NCI-H1694 treated with DMSO at 0.1 percent for 48 hours (cell line): Measurements from ENCODE around the gene POLR2E.

ENCODE experiments used
- DNase-seq: peaks from one replicate; lab custom pipeline; 2025; lab: John Stamatoyannopoulos, UW

The POLR2E gene

DNA sequence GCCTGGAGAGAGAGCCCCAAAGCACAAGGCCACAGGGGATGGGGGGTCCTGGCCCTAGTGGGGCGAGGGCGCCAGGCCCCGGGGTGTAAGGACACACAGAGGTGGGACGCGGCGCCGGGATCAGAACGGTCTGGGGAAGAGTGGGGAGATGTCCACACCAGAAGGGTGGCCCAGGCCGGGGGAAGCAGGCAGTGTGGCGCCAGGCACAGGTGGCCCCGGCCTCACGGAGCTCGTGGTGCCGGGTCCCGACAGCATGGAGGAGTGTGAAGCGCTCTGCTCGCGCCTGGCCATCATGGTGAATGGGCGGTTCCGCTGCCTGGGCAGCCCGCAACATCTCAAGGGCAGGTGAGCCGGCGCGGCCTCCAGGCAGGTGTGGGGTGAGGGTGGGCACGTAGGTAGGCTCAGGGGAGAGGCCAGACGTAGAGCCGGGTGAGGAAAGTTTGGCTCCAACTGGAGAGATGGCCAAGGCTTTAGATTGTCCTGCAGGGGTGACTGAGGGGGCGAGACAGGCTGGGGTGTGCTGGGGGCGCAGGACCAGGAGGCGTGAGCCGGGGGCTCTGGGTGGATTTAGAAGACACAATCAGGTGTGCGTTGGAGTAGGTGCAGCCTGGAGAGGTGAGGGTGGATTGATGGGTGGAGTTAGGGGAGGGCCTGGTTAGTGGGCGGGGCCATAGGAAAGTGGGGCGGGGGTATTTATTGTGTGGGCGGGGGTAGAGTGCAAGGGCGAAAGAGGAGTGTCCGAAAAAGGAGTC is 31.1 kb downstream of the POLR2E start:
- no peak for DNase-seq

DNA sequence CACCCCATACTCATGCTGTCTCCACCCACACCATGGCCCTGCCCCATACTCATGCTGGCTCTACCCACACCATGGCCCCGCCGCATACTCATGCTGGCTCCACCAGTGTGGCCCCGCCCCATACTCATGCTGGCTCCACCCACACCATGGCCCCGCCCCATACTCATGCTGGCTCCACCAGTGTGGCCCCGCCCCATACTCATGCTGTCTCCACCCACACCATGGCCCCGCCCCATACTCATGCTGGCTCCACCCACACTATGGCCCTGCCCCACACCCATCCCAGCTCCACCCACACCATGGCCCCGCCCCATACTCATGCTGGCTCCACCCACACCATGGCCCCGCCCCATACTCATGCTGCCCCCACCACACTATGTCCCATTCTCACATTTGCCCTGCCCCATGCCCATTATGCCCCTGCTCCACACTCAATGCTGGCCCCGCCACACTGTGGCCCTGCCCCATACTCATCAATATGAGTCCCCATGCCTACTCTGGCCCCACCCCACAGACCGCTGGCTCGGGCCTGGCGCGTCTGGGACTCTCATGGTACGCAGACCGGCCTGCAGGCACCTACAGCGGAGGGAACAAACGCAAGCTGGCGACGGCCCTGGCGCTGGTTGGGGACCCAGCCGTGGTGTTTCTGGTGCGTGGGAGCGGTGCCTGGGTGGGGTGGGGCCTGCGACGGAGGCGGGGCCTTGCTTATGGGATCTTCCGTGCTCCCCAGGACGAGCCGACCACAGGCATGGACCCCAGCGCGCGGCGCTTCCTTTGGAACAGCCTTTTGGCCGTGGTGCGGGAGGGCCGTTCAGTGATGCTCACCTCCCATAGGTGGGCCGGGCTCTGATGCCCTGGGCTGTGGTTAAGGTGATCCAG is 31.9 kb downstream of the POLR2E start:
- DNase-seq, result no peak

DNA sequence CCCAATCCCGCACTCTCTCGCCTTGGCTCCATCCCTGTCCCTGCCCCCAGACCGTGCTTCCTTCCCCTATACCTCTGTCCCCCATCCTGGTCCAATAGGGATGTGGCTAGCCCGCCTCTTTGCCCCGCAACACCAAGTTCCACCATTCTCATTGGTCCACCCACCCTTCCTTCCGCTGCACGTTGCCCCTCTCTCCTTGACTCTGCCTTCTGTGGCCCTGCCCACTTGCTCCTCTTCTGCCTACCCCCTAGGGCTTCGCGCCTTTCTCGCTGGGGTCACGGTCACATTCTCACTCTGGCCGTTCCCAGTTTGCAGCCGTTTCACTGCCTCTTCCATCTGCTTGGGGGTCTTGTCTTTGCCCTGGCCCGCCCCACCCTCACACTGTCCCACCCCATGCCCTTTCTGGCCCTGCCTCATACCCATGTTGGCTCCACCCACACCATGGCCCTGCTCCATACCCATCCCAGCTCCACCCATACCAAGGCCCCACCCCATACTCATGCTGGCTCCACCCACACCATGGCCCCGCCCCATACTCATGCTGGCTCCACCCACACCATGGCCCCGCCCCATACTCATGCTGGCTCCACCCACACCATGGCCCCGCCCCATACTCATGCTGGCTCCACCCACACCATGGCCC is 32.7 kb downstream of the POLR2E start:
- DNase-seq, result no peak

DNA sequence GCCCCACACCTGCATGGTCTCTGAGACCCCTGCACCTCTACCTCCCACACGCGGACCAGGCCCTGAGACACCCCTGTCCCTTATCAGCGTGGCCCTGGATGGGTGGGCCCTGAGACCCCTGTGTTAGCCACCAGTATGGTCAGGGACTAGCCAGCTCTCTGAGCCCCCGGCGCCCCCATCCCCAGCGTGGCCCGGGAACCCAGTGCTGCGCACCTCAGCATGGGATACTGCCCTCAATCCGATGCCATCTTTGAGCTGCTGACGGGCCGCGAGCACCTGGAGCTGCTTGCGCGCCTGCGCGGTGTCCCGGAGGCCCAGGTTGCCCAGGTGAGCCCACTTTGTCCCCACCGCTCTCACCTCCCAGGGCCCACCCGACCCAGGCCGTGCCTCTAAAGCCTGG is 33.2 kb downstream of the POLR2E start:
- DNase-seq, result no peak

DNA sequence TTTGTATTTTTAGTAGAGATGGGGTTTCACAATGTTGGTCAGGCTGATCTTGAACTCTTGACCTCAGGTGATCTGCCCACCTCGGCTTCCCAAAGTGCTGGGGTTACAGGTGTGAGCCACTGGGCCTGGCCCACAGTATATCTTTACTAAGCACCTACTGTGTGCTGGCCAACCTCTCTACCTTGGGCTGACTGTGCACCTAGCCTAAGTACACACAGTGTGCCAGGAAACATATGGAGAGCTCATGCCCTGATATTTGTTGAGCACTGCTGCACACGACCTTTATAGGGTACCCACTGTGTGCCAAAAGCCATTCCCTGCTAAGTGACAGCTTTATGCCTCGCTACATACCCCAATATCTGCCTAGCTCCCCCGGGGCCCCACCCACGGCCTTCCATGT is 34.5 kb downstream of the POLR2E start:
- no peak for DNase-seq

DNA sequence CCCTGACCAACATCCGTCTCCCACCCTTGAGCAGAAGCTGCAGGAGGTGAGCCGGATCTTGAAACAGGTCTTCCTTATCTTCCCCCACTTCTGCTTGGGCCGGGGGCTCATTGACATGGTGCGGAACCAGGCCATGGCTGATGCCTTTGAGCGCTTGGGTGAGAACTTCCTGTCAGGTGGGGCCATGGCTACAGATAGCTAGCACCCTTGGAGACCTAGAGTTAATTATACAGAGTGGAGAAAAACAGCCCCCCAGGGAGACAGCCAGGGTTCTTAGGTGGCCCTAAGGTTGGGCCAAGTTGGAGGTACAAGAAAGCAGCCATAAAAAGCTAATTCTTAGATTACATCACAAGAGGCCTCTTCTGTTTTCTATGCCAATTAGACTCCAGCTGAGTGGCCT is 37.1 kb downstream of the POLR2E start:
- DNase-seq, result no peak

DNA sequence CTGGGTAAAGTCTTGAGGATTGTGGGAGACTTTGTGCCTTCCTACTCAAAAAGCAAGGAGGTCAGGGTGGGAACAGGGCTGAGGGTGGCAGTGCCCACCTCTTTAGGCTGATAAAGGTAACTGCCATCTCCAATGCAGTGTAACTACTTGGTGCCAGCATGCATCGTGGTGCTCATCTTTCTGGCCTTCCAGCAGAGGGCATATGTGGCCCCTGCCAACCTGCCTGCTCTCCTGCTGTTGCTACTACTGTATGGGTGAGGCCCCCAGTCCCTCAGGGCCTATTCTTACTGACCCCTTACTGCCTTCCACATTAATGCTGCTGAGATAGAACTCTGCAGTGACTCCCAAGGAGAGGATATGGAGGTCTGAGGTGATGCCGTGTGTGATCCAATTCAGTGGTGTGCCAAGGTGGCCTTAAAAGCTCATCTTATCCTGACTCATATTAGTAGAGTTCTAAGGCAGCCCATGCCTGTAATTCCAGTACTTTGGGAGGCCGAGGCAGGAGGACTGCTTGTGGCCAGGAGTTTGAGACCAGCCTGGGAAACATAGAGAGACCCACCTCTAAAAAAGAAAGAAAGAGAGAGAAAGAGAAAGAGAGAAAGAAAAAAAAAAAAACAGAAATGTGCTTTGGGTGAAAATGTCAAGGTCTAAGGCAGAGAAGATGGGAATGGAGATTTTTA is 37.9 kb downstream of the POLR2E start:
- DNase-seq, result peak; percentile 10

DNA sequence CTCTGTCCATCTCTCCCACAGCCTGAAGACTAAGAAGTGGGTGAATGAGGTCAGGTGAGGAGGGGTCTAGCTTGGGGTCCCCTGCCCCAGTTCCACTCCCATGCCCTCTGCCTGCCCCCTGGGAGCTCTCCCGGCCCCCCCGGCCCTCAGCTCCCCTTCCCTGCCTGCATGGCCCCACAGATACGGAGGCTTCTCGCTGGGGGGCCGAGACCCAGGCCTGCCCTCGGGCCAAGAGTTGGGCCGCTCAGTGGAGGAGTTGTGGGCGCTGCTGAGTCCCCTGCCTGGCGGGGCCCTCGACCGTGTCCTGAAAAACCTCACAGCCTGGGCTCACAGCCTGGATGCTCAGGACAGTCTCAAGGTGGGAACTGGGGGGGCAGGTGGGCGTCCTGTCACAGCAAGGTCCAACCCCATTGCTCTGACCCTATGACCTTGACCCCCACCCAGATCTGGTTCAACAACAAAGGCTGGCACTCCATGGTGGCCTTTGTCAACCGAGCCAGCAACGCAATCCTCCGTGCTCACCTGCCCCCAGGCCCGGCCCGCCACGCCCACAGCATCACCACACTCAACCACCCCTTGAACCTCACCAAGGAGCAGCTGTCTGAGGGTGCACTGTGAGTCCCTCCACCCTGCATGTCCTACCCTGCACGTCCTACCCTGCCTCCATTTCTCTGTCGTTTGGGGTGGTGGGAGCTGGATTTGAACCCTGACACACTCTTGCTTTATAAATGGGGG is 39.1 kb downstream of the POLR2E start:
- no peak for DNase-seq

DNA sequence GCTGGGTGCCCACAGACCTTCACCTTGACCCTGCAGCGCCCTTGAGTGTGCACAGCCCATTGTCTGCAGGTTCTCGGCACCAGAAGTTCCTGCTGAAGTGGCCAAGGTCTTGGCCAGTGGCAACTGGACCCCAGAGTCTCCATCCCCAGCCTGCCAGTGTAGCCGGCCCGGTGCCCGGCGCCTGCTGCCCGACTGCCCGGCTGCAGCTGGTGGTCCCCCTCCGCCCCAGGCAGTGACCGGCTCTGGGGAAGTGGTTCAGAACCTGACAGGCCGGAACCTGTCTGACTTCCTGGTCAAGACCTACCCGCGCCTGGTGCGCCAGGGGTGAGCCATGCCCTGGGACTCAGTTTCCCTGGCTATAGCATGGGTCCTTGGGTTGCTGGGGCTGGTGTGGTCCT is 40.1 kb downstream of the POLR2E start:
- no peak for DNase-seq

DNA sequence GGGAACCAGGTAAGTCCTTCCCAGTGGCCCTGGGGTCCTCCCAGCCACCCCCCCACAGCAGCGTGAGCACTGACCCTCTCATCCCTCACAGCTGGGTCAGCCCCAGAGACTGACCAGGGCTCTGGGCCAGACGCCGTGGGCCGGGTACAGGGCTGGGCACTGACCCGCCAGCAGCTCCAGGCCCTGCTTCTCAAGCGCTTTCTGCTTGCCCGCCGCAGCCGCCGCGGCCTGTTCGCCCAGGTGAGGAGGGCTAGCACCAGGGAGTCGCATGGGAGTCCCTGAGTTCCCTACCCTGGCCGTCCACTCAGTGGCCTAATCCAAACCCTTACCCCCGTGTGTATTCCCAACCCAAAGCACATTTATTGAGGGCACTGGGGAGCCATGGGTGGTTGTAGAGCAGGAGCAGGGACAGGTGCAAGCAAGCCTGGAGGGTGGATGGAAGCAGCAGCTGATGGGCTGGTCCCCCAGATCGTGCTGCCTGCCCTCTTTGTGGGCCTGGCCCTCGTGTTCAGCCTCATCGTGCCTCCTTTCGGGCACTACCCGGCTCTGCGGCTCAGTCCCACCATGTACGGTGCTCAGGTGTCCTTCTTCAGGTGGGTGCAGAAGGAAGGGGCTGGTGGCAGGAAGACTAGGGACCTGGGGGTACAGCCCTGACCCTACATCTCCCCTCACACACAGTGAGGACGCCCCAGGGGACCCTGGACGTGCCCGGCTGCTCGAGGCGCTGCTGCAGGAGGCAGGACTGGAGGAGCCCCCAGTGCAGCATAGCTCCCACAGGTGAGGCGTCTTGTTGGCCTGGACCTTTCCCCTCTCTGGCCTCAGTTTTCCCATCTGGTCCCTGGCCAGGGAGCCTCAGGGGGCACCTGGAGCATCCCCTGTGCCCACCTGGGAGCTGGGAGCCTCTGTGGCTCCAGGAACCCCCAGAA is 40.8 kb downstream of the POLR2E start:
- no peak for DNase-seq

DNA sequence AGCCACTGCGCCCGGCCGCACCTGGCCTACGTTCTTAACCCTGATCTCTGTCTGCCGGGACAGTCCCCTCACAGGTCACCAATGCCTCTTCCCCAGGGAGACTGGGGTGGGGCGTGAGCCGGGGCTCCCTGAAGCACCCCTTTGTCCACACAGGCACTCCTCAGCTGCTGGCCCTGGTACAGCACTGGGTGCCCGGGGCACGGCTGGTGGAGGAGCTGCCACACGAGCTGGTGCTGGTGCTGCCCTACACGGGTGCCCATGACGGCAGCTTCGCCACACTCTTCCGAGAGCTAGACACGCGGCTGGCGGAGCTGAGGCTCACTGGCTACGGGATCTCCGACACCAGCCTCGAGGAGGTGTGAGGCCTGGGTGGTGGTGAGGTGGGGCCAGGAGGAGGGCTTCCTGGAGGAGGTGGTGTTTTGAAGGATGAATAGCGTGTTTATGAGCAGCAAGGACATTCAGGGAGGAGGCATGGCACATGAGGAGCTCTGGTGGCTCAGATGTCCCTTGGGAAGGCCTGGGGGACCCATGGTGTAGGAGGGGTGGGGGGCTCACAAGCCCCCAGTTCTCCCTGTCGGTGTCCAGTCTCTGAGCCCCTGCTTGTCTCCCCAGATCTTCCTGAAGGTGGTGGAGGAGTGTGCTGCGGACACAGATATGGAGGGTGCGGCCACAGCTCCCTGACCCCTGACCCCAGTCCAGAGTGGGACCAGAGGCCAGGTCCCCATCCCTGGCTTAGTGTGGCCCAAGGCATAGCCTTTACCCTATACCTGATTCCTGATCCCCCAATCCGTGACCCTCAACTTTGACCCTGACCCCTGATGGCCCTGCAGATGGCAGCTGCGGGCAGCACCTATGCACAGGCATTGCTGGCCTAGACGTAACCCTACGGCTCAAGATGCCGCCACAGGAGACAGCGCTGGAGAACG is 41.7 kb downstream of the POLR2E start:
- no peak for DNase-seq

DNA sequence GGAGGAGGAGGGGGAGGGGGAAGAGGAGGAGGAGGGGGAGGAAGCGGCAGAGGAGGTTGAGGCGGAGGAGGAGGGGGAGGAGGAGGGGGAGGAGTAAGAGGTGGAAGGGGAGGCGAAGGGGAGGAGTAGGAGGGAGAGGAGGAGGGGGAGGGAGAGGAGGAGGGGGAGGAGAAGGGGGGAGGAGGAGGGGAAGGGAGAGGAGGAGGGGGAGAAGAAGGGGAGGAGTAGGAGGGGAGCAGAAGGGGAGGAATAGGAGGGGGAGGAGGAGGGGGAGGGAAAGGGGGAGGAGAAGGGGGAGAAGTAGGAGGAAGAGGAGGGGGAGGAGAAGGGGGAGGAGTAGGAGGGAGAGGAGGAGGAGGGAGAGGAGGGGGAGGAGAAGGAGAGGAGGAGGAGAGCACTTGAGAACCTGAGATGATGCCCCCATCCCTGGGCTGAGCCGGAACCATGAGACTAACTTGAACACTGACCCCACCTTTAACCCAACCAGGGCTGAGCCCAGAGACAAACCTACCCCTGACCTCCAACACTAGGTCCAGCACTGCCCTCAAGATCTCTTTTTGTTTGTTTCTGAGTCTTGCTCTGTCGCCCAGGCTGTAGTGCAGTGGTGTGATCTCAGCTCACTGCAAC is 42.7 kb downstream of the POLR2E start:
- no peak for DNase-seq

DNA sequence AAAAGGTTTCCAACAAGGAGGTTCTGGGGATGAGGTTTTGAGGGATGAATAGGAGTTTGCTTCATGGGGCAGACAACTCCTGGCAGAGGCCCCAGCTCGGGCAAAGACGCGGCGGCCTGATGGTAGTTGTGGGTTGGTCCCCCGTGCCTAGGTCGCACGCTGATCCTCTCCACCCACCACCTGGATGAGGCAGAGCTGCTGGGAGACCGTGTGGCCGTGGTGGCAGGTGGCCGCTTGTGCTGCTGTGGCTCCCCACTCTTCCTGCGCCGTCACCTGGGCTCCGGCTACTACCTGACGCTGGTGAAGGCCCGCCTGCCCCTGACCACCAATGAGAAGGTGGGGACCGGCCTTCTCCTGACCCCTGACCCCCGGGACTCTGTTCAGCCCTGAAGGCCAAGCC is 43.4 kb downstream of the POLR2E start:
- DNase-seq, result no peak

DNA sequence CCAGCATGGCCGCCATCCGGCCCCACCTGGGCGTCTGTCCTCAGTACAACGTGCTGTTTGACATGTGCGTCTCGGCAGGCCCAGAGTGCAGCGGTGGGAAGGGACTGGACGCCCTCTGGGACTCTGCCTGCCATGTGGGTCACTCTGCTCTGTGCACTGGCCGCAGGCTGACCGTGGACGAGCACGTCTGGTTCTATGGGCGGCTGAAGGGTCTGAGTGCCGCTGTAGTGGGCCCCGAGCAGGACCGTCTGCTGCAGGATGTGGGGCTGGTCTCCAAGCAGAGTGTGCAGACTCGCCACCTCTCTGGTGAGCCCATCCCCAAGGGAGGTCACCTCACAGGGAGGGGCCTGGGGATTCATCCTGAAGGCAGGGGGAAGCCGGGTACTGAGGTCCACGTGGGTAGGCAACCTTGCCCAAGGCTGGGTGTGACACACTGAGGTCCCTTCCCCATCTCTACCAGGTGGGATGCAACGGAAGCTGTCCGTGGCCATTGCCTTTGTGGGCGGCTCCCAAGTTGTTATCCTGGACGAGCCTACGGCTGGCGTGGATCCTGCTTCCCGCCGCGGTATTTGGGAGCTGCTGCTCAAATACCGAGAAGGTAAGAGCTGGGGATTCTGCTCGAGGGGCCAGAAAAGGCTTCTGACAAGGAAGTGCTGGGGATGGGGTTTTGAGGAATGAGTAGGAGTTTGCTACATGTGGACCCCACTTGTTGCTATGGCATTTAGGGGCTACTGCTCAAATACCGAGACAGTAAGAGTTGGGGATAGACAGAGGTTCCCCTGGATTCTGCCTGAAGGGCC is 44.0 kb downstream of the POLR2E start:
- DNase-seq, result no peak

DNA sequence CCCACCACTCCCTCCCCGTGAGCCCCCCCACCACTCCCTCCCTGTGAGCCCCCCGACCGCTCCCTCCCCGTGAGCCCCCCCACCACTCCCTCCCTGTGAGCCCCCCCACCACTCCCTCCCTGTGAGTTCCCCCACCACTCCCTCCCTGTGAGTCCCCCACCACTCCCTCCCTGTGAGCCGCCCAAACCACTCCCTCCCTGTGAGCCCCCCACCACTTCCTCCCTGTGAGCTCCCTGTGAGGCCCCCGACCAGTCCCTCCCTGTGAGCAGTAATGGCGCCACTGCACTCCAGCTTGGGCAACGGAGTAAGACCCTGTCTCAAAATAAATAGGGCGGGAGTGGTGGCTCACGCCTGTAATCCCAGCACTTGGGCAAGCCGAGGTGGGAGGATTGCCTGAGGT is 45.4 kb downstream of the POLR2E start:
- DNase-seq, result no peak

DNA sequence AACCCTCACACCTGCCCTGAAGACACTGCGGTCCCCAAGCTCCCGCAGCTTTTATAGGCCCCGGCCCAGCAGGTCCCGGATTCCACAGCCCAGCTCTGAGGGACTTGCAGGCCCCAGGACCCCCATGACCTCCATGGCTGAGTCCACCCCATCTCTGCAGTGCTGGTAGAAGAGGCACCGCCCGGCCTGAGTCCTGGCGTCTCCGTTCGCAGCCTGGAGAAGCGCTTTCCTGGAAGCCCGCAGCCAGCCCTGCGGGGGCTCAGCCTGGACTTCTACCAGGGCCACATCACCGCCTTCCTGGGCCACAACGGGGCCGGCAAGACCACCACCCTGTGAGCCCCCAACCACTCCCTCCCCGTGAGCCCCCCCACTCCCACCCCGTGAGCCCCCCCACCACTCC is 46.1 kb downstream of the POLR2E start:
- DNase-seq, result no peak

DNA sequence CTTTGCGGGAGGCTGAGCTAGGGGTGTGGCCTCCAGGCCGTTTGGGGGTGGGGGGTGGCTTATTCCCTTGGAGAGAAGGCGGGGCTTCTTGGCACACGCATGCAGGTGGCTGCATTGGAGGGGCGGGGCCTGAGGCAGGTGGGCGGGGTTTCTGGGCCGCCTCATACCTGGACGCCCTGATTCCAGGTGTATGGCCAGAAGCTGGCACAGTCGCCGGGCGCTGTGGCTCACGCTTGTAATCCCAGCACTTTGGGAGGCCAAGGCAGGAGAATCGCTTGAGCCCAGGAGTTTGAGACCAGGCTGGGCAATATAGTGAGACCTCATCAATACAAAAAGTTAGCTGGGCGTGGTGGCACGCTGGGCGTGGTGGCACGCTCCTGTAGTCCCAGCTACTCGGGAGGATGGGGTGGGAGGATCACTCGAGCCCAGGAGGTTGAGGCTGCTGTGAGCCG is 47.5 kb downstream of the POLR2E start:
- no peak for DNase-seq
